ENCODE measurements around the gene POLR2E. TPM values are rescaled to one million over a fixed set of nuclear protein-coding genes. Genes with fewer than 3 reads are reported as not detected.

POLR2E gene
- total and polyA plus RNA-seq, 2 of the 13 experiments (the other 11 are each of a cell fraction or from before 2014, with no cell fraction given), result 140 to 272 TPM

DNA sequence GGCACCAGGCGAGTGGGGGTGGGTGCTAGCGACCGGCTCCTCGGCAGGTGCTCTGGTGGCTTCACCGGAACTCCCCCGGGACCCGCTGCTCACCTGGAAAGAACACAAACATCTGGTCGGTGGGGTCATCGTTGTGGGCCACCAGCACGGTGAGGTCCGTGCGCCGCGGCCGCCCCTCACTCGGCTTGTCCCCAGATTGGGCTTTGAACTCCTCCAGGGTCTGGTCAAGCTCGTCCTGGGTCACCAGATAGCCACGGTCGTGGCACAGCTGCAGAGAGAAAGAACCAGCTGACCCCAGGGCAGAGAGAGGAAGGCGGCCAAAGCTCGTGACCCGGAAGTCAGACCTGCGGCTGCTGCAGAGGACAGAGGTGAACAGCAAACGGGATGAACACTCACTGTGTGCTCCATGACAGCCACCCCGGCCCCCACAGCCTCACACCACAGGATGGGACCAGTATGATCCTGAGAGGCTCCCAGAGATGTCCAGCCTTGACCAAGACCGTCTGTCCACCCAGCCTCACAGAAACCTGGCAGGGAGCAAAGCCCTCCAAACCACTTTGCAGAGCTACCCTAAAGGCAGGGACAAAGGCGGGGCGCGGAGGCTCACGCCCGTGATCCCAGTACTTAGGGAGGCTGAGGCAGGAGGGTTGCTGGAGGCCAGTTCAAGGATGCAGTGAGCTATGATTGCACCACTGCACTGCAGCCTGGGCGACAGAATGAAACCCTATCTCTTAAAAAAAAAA lies 1.2 kb downstream of the POLR2E start (continued):
- TF ChIP-seq, protein P1, sequence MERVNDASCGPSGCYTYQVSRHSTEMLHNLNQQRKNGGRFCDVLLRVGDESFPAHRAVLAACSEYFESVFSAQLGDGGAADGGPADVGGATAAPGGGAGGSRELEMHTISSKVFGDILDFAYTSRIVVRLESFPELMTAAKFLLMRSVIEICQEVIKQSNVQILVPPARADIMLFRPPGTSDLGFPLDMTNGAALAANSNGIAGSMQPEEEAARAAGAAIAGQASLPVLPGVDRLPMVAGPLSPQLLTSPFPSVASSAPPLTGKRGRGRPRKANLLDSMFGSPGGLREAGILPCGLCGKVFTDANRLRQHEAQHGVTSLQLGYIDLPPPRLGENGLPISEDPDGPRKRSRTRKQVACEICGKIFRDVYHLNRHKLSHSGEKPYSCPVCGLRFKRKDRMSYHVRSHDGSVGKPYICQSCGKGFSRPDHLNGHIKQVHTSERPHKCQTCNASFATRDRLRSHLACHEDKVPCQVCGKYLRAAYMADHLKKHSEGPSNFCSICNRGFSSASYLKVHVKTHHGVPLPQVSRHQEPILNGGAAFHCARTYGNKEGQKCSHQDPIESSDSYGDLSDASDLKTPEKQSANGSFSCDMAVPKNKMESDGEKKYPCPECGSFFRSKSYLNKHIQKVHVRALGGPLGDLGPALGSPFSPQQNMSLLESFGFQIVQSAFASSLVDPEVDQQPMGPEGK (CRISPR knock-in tag; IDR thresholded peaks at IDR 0.05), result peak; percentile 7; the same call in 1 of the 2 replicates
- no peak for TF ChIP-seq MLX (CRISPR knock-in tag; IDR thresholded peaks at IDR 0.05)
- TF ChIP-seq RBAK (CRISPR knock-in tag; IDR thresholded peaks at IDR 0.05), result no peak
- no peak for TF ChIP-seq ZKSCAN5 (CRISPR knock-in tag; IDR thresholded peaks at IDR 0.05)
- TF ChIP-seq ZBTB7B (CRISPR knock-in tag; IDR thresholded peaks at IDR 0.05), result no peak
- peak; percentile 46; the same call in 1 of the 2 replicates for TF ChIP-seq ZFP90 (CRISPR knock-in tag; IDR thresholded peaks at IDR 0.05; ENCODE audit: borderline replicate concordance)
- TF ChIP-seq MYC (CRISPR knock-in tag; IDR thresholded peaks at IDR 0.05; ENCODE audit: borderline replicate concordance), result peak; percentile 48; the same call in 1 of the 2 replicates
- TF ChIP-seq, protein P2, sequence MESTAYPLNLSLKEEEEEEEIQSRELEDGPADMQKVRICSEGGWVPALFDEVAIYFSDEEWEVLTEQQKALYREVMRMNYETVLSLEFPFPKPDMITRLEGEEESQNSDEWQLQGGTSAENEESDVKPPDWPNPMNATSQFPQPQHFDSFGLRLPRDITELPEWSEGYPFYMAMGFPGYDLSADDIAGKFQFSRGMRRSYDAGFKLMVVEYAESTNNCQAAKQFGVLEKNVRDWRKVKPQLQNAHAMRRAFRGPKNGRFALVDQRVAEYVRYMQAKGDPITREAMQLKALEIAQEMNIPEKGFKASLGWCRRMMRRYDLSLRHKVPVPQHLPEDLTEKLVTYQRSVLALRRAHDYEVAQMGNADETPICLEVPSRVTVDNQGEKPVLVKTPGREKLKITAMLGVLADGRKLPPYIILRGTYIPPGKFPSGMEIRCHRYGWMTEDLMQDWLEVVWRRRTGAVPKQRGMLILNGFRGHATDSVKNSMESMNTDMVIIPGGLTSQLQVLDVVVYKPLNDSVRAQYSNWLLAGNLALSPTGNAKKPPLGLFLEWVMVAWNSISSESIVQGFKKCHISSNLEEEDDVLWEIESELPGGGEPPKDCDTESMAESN (CRISPR knock-in tag; conservative IDR thresholded peaks at IDR 0.05), result no peak
- TF ChIP-seq ZNF263 (CRISPR knock-in tag; IDR thresholded peaks at IDR 0.05), result peak; percentile 48; the same call in 1 of the 2 replicates
- TF ChIP-seq NFE2L2 (IDR thresholded peaks at IDR 0.05; ENCODE audit: low read length), result no peak
- no peak for TF ChIP-seq ZNF530 (CRISPR knock-in tag; IDR thresholded peaks at IDR 0.05; ENCODE audit: low read depth)
- TF ChIP-seq NBN (conservative IDR thresholded peaks at IDR 0.05), result no peak
- TF ChIP-seq ZNF24 (IDR thresholded peaks at IDR 0.05), result no peak
- TF ChIP-seq U2AF2 (IDR thresholded peaks at IDR 0.05; ENCODE audit: low read depth, low read length), result no peak
- no peak for TF ChIP-seq ZNF772 (CRISPR knock-in tag; IDR thresholded peaks at IDR 0.05)
- no peak for TF ChIP-seq FOXO1 (CRISPR knock-in tag; IDR thresholded peaks at IDR 0.05)
- no peak for TF ChIP-seq HNRNPL (IDR thresholded peaks at IDR 0.05; ENCODE audit: low read depth, low read length)
- TF ChIP-seq RXRB (CRISPR knock-in tag; IDR thresholded peaks at IDR 0.05; ENCODE audit: borderline replicate concordance), result no peak
- TF ChIP-seq ZNF816 (CRISPR knock-in tag; IDR thresholded peaks at IDR 0.05; ENCODE audit: borderline replicate concordance), result no peak
- TF ChIP-seq NFIB (CRISPR knock-in tag; IDR thresholded peaks at IDR 0.05; ENCODE audit: borderline replicate concordance), result no peak
- TF ChIP-seq, protein P3, sequence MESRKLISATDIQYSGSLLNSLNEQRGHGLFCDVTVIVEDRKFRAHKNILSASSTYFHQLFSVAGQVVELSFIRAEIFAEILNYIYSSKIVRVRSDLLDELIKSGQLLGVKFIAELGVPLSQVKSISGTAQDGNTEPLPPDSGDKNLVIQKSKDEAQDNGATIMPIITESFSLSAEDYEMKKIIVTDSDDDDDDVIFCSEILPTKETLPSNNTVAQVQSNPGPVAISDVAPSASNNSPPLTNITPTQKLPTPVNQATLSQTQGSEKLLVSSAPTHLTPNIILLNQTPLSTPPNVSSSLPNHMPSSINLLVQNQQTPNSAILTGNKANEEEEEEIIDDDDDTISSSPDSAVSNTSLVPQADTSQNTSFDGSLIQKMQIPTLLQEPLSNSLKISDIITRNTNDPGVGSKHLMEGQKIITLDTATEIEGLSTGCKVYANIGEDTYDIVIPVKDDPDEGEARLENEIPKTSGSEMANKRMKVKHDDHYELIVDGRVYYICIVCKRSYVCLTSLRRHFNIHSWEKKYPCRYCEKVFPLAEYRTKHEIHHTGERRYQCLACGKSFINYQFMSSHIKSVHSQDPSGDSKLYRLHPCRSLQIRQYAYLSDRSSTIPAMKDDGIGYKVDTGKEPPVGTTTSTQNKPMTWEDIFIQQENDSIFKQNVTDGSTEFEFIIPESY (CRISPR knock-in tag; IDR thresholded peaks at IDR 0.05), result no peak
- TF ChIP-seq THRA (CRISPR knock-in tag; IDR thresholded peaks at IDR 0.05; ENCODE audit: borderline replicate concordance), result no peak
- no peak for TF ChIP-seq ZFP1 (CRISPR knock-in tag; IDR thresholded peaks at IDR 0.05)
